Measurements from ENCODE around the gene GREM2. TPM values are rescaled to one million over a fixed set of nuclear protein-coding genes. Genes with fewer than 3 reads are reported as not detected.

Gene GREM2
- total RNA-seq, 1 donor from 2014 or later, result not detected

- H3K36me3 Mint-ChIP-seq (ENCODE audit: low read depth), result no peaks in the 10 kb centered on the region
- H3K4me3 Mint-ChIP-seq (ENCODE audit: low read depth), result no peak overlapping the region
- no peaks in the 10 kb centered on the region for H3K4me1 Mint-ChIP-seq (ENCODE audit: low read depth)
- H3K27me3 Mint-ChIP-seq (ENCODE audit: low read depth), result no peaks in the 10 kb centered on the region
- intact Hi-C loops (cut with micrococcal nuclease), result no loop called here
- no peak for DNase-seq (ENCODE audit: low spot score)
- H3K27ac Mint-ChIP-seq, result no peak overlapping the region
- H3K9me3 Mint-ChIP-seq, result no peaks in the 10 kb centered on the region
These were observed 170.3 kb downstream of the GREM2 start for GRCh38 chr1:240441669-240442068.
